SH-SY5Y (cell line): ENCODE measurements around the gene FBRS.

ENCODE experiments used
- GATA2 ChIP-seq: IDR thresholded peaks from 2 replicates; pipeline ENCODE4 v1.6.1; 2011; ENCODE audit warnings: mild to moderate bottlenecking, low read depth, low read length
- GATA3 ChIP-seq: IDR thresholded peaks from 2 replicates; pipeline ENCODE4 v1.6.1; 2011; ENCODE audit warnings: low read depth, mild to moderate bottlenecking, low read length, moderate library complexity

DNA sequence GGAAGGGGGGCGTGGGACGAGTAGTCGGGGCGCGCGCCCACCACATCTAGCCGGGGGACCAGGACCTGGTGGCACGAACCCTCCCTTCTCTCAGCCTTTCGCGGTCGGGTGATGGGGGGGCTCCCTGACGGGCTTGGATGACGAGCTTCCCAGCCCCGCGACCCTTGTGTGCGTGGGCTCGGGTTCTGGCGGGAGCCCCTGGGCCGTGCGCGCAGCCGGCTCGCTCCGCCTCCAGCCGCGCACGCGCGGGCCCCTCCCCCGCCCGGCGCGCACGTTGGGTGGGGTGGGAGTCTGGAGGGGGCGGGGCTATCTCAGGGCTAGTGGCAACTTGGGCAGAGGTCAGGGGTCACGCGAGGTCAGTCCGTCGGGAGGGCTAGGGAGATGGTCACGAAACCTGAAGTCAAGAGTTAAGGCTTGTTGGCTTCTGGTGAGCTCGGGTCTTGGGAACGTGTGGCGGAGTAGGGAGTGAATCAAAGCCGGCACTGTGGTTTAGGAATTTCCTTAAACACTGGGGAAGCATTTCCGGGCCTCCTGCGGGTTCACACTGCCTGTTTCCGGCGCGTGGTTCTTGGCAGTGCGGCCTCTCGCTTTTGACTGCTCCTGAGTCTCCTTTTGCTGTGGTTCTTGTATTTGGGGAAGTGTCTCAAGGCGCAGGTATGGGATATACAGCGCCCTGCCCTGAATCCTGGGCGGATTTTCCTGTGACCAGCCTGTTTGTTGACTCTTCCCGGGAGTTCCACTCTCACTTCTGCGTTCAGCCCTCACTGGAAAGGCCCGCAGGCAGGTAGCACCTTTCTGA is 40.8 kb downstream of the FBRS start, which contains the start of gene SRCAP:
- no peak for TF ChIP-seq GATA3
- no peak for TF ChIP-seq GATA2
